ENCODE results near the gene ODAM.

The ODAM gene

GRCh38 chr4:70195425-70195824 is at the start of gene ODAM:
TSS of gene ODAM (plus strand) at chr4:70195725. CDS start at chr4:70196544, 819 bp downstream.
- no peak within 1 kb of the TSS for H3K4me3 ChIP-seq (ENCODE audit: low read length)
- TF ChIP-seq ZNF274 (IDR thresholded peaks at IDR 0.05; ENCODE audit: low read depth, low read length), result no peak

- no peak for TF ChIP-seq ZNF274 (IDR thresholded peaks at IDR 0.05; ENCODE audit: low read depth, low read length)
- no peak overlapping the region for H3K4me3 ChIP-seq (ENCODE audit: low read length)
These were observed 44.3 kb upstream of the ODAM start for GRCh38 chr4:70151271-70151670.

- no peak for TF ChIP-seq ZNF274 (IDR thresholded peaks at IDR 0.05; ENCODE audit: low read depth, low read length)
- H3K4me3 ChIP-seq (ENCODE audit: low read length), result no peak overlapping the region
These were observed 43.4 kb upstream of the ODAM start for GRCh38 chr4:70152088-70152487.

- TF ChIP-seq ZNF274 (IDR thresholded peaks at IDR 0.05; ENCODE audit: low read depth, low read length), result no peak
- no peak within 1 kb of the TSS for H3K4me3 ChIP-seq (ENCODE audit: low read length)
These were observed 41.6 kb upstream of the ODAM start, which contains the start of gene PRR27 for GRCh38 chr4:70153937-70154336. TSS of gene PRR27 (plus strand) at chr4:70154237. CDS start at chr4:70154376, 139 bp downstream.

GRCh38 chr4:70158576-70158975 is 36.9 kb upstream of the ODAM start:
- no peak for TF ChIP-seq ZNF274 (IDR thresholded peaks at IDR 0.05; ENCODE audit: low read depth, low read length)
- no peak overlapping the region for H3K4me3 ChIP-seq (ENCODE audit: low read length)

GRCh38 chr4:70177090-70177489 is 18.4 kb upstream of the ODAM start:
- H3K4me3 ChIP-seq (ENCODE audit: low read length), result no peak overlapping the region
- no peak for TF ChIP-seq ZNF274 (IDR thresholded peaks at IDR 0.05; ENCODE audit: low read depth, low read length)

GRCh38 chr4:70178075-70178660 is 17.4 kb upstream of the ODAM start:
- H3K4me3 ChIP-seq (ENCODE audit: low read length), result no peak overlapping the region
- no peak for TF ChIP-seq ZNF274 (IDR thresholded peaks at IDR 0.05; ENCODE audit: low read depth, low read length)

- no peak for TF ChIP-seq ZNF274 (IDR thresholded peaks at IDR 0.05; ENCODE audit: low read depth, low read length)
These were observed 15.7 kb upstream of the ODAM start for GRCh38 chr4:70179811-70180210.

GRCh38 chr4:70181864-70182263 is 13.7 kb upstream of the ODAM start:
- no peak for TF ChIP-seq ZNF274 (IDR thresholded peaks at IDR 0.05; ENCODE audit: low read depth, low read length)

More at GRCh38 chr4:70179811-70180210, 15.7 kb upstream of the ODAM start:
- no peak overlapping the region for H3K4me3 ChIP-seq (ENCODE audit: low read length)

GRCh38 chr4:70182517-70183167 is 12.9 kb upstream of the ODAM start:
- TF ChIP-seq ZNF274 (IDR thresholded peaks at IDR 0.05; ENCODE audit: low read depth, low read length), result no peak

More at GRCh38 chr4:70181864-70182263, 13.7 kb upstream of the ODAM start:
- H3K4me3 ChIP-seq (ENCODE audit: low read length), result no peak overlapping the region

GRCh38 chr4:70183168-70183939 is 12.2 kb upstream of the ODAM start:
- no peak overlapping the region for H3K4me3 ChIP-seq (ENCODE audit: low read length)
- no peak for TF ChIP-seq ZNF274 (IDR thresholded peaks at IDR 0.05; ENCODE audit: low read depth, low read length)

More at GRCh38 chr4:70182517-70183167, 12.9 kb upstream of the ODAM start:
- no peak overlapping the region for H3K4me3 ChIP-seq (ENCODE audit: low read length)

GRCh38 chr4:70183940-70184246 is 11.6 kb upstream of the ODAM start:
- TF ChIP-seq ZNF274 (IDR thresholded peaks at IDR 0.05; ENCODE audit: low read depth, low read length), result no peak
- no peak overlapping the region for H3K4me3 ChIP-seq (ENCODE audit: low read length)

- no peak overlapping the region for H3K4me3 ChIP-seq (ENCODE audit: low read length)
- no peak for TF ChIP-seq ZNF274 (IDR thresholded peaks at IDR 0.05; ENCODE audit: low read depth, low read length)
These were observed 8.3 kb upstream of the ODAM start for GRCh38 chr4:70187216-70187615.

- TF ChIP-seq ZNF274 (IDR thresholded peaks at IDR 0.05; ENCODE audit: low read depth, low read length), result no peak
- H3K4me3 ChIP-seq (ENCODE audit: low read length), result no peak overlapping the region
These were observed 4.9 kb upstream of the ODAM start for GRCh38 chr4:70190579-70190978.

- no peak overlapping the region for H3K4me3 ChIP-seq (ENCODE audit: low read length)
- no peak for TF ChIP-seq ZNF274 (IDR thresholded peaks at IDR 0.05; ENCODE audit: low read depth, low read length)
These were observed 3.9 kb upstream of the ODAM start for GRCh38 chr4:70191647-70192046.
